Measurements from ENCODE around the gene RCSD1. TPM values are rescaled to one million over a fixed set of nuclear protein-coding genes. Genes with fewer than 3 reads are reported as not detected.

The RCSD1 gene
- total and polyA plus RNA-seq, 2 of the 13 experiments (the other 11 are each of a cell fraction or from before 2014, with no cell fraction given), result not detected

- TF ChIP-seq HBP1 (CRISPR knock-in tag; IDR thresholded peaks at IDR 0.05; ENCODE audit: low read depth) (no peak), CBX1 (IDR thresholded peaks at IDR 0.05; ENCODE audit: low read depth) (peak; percentile 58), ZBTB10 (CRISPR knock-in tag; IDR thresholded peaks at IDR 0.05; ENCODE audit: borderline replicate concordance) (no peak), ZNF652 (CRISPR knock-in tag; IDR thresholded peaks at IDR 0.05; ENCODE audit: borderline replicate concordance, low read depth) (0 out of 2 replicates have a peak, but pooled peaks have one; percentile 27), ZNF660 (CRISPR knock-in tag; IDR thresholded peaks at IDR 0.05; ENCODE audit: borderline replicate concordance, low read depth) (no peak), ZNF180 (CRISPR knock-in tag; IDR thresholded peaks at IDR 0.05; ENCODE audit: borderline replicate concordance, low read depth) (no peak), NCOA5 (CRISPR knock-in tag; IDR thresholded peaks at IDR 0.05) (no peak), MTERF4 (CRISPR knock-in tag; IDR thresholded peaks at IDR 0.05) (no peak), KDM4B (CRISPR knock-in tag; IDR thresholded peaks at IDR 0.05) (peak; percentile 83), GPN1 (CRISPR knock-in tag; IDR thresholded peaks at IDR 0.05; ENCODE audit: borderline replicate concordance) (no peak), EZH2 (conservative IDR thresholded peaks at IDR 0.05; ENCODE audit: low read depth, low read length) (no peak), GMEB2 (CRISPR knock-in tag; IDR thresholded peaks at IDR 0.05; ENCODE audit: low read depth) (no peak), NR2F6 (IDR thresholded peaks at IDR 0.05) (peak; percentile 53; the same call in 1 of the 2 replicates), NR2F6 (CRISPR knock-in tag; IDR thresholded peaks at IDR 0.05) (peak; percentile 66), SP4 (CRISPR knock-in tag; IDR thresholded peaks at IDR 0.05) (0 out of 2 replicates have a peak, but pooled peaks have one; percentile 33), ZBTB14 (CRISPR knock-in tag; IDR thresholded peaks at IDR 0.05) (no peak)
Observed at GRCh38 chr1:167715157-167715999, 85.3 kb downstream of the RCSD1 start (continued).
